ENCODE measurements around the gene ST3GAL5.

DNA sequence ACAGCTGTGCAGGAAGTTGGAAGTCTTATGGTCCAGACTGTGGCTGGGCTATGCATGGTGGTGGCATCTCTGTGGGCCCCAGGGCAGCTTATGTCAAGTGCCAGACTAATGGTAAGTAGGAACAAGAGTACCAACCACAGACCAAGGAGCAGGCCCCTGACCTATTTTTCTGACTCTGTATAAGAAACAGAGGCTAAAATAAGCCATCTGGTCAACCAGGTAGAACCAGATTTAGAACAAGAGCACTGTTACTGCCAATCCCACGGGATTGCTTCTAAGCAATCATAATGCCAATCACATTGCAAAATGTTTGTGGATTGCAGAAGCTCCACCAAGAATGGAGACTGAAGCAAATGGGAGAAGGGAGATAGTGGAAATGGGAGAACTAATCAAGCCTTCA, 11.1 kb upstream of the ST3GAL5 start:
- no peak for TF ChIP-seq EZH2phosphoT487 (IDR thresholded peaks at IDR 0.05; ENCODE audit: low read length)
- TF ChIP-seq, protein P1, sequence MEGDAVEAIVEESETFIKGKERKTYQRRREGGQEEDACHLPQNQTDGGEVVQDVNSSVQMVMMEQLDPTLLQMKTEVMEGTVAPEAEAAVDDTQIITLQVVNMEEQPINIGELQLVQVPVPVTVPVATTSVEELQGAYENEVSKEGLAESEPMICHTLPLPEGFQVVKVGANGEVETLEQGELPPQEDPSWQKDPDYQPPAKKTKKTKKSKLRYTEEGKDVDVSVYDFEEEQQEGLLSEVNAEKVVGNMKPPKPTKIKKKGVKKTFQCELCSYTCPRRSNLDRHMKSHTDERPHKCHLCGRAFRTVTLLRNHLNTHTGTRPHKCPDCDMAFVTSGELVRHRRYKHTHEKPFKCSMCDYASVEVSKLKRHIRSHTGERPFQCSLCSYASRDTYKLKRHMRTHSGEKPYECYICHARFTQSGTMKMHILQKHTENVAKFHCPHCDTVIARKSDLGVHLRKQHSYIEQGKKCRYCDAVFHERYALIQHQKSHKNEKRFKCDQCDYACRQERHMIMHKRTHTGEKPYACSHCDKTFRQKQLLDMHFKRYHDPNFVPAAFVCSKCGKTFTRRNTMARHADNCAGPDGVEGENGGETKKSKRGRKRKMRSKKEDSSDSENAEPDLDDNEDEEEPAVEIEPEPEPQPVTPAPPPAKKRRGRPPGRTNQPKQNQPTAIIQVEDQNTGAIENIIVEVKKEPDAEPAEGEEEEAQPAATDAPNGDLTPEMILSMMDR (IDR thresholded peaks at IDR 0.05; ENCODE audit: low read length), result no peak
